ENCODE results near the gene REPIN1.

REPIN1 gene

GRCh38 chr7:150377196-150377595 is 8.6 kb downstream of the REPIN1 start:
- TF ChIP-seq CTCF (IDR thresholded peaks at IDR 0.05; ENCODE audit: low read length) (no peak), EZH2 (optimal IDR thresholded peaks at IDR 0.05; ENCODE audit: low read depth, low read length) (no peak), EZH2phosphoT487 (IDR thresholded peaks at IDR 0.05; ENCODE audit: low read length) (no peak)
- peaks cover 86% of the 10 kb centered on the region for H3F3A ChIP-seq (ENCODE audit: insufficient read depth, low read length)
- peak overlapping the region; percentile 93; the same call in 1 of the 2 replicates for H3K9ac ChIP-seq (ENCODE audit: low read length)
- peak overlapping the region; percentile 89 for H3K27ac ChIP-seq (ENCODE audit: low read length)
- H3K9me3 ChIP-seq (replicated peaks; ENCODE audit: insufficient read depth, low read length) = no peaks in the 10 kb centered on the region
- peak overlapping the region; percentile 84; the same call in 1 of the 2 replicates for H3K4me2 ChIP-seq (ENCODE audit: low read depth, low read length)
- H3K27me3 ChIP-seq (replicated peaks; ENCODE audit: insufficient read depth, low read length) = no peaks in the 10 kb centered on the region
- no peaks in the 10 kb centered on the region for H4K20me1 ChIP-seq (ENCODE audit: insufficient read depth, low read length)
- no peaks in the 10 kb centered on the region for H3K9me2 ChIP-seq (replicated peaks; ENCODE audit: insufficient read depth, low read length)
- H3K4me1 ChIP-seq (ENCODE audit: low read length) = peaks cover 82% of the 10 kb centered on the region
- H3K4me3 ChIP-seq (ENCODE audit: low read length) = no peak overlapping the region
- H2AFZ ChIP-seq (ENCODE audit: low read length) = no peak overlapping the region
- H3K79me2 ChIP-seq (ENCODE audit: low read length) = peaks cover 61% of the 10 kb centered on the region
- no peak for DNase-seq
- H3K36me3 ChIP-seq (replicated peaks; ENCODE audit: insufficient read depth, low read length) = no peaks in the 10 kb centered on the region

- H3K4me1 ChIP-seq (ENCODE audit: low read length) = peaks cover 82% of the 10 kb centered on the region
- peak overlapping the region; percentile 93 for H3K9ac ChIP-seq (ENCODE audit: low read length)
Measured at GRCh38 chr7:150377635-150378034, 9.0 kb downstream of the REPIN1 start.

GRCh38 chr7:150378115-150378852 is 9.7 kb downstream of the REPIN1 start:
- H3K27me3 ChIP-seq (replicated peaks; ENCODE audit: insufficient read depth, low read length) = no peaks in the 10 kb centered on the region
- H3K4me3 ChIP-seq (ENCODE audit: low read length) = peak overlapping the region; percentile 76
- H3K9me3 ChIP-seq (replicated peaks; ENCODE audit: insufficient read depth, low read length) = no peaks in the 10 kb centered on the region
- peak; percentile 91 for DNase-seq
- H3K27ac ChIP-seq (ENCODE audit: low read length) = peak overlapping the region; percentile 89
- no peaks in the 10 kb centered on the region for H4K20me1 ChIP-seq (ENCODE audit: insufficient read depth, low read length)
- peak overlapping the region; percentile 93 for H3K9ac ChIP-seq (ENCODE audit: low read length)
- no peak overlapping the region for H2AFZ ChIP-seq (ENCODE audit: low read length)
- H3K79me2 ChIP-seq (ENCODE audit: low read length) = peaks cover 61% of the 10 kb centered on the region
- peak; percentile 35 for TF ChIP-seq CTCF (IDR thresholded peaks at IDR 0.05; ENCODE audit: low read length)
- no peak for TF ChIP-seq EZH2phosphoT487 (IDR thresholded peaks at IDR 0.05; ENCODE audit: low read length)
- H3K36me3 ChIP-seq (replicated peaks; ENCODE audit: insufficient read depth, low read length) = no peaks in the 10 kb centered on the region
- peak overlapping the region; percentile 84 for H3K4me2 ChIP-seq (ENCODE audit: low read depth, low read length)
- H3K4me1 ChIP-seq (ENCODE audit: low read length) = peaks cover 82% of the 10 kb centered on the region
- H3F3A ChIP-seq (ENCODE audit: insufficient read depth, low read length) = peaks cover 89% of the 10 kb centered on the region
- no peaks in the 10 kb centered on the region for H3K9me2 ChIP-seq (replicated peaks; ENCODE audit: insufficient read depth, low read length)

More at GRCh38 chr7:150377635-150378034, 9.0 kb downstream of the REPIN1 start:
- H3K79me2 ChIP-seq (ENCODE audit: low read length) = peaks cover 61% of the 10 kb centered on the region
- no peaks in the 10 kb centered on the region for H3K36me3 ChIP-seq (replicated peaks; ENCODE audit: insufficient read depth, low read length)
- peak overlapping the region; percentile 76; the same call in 1 of the 2 replicates for H3K4me3 ChIP-seq (ENCODE audit: low read length)
- H2AFZ ChIP-seq (ENCODE audit: low read length) = no peak overlapping the region
- no peaks in the 10 kb centered on the region for H3K9me2 ChIP-seq (replicated peaks; ENCODE audit: insufficient read depth, low read length)
- H3K4me2 ChIP-seq (ENCODE audit: low read depth, low read length) = peak overlapping the region; percentile 84
- H3F3A ChIP-seq (ENCODE audit: insufficient read depth, low read length) = peaks cover 89% of the 10 kb centered on the region
- H4K20me1 ChIP-seq (ENCODE audit: insufficient read depth, low read length) = no peaks in the 10 kb centered on the region
- H3K9me3 ChIP-seq (replicated peaks; ENCODE audit: insufficient read depth, low read length) = no peaks in the 10 kb centered on the region
- H3K27ac ChIP-seq (ENCODE audit: low read length) = peak overlapping the region; percentile 89
- peak; percentile 56 for DNase-seq
- TF ChIP-seq EZH2phosphoT487 (IDR thresholded peaks at IDR 0.05; ENCODE audit: low read length) (no peak), CTCF (IDR thresholded peaks at IDR 0.05; ENCODE audit: low read length) (no peak), EZH2 (optimal IDR thresholded peaks at IDR 0.05; ENCODE audit: low read depth, low read length) (no peak)
- H3K27me3 ChIP-seq (replicated peaks; ENCODE audit: insufficient read depth, low read length) = no peaks in the 10 kb centered on the region

Measured in MM.1S (cell line).